HG03108 (cell line): ENCODE data around the gene CEP164.
A peak's percentile ranks its signal among the peaks of the same experiment; 100 is the strongest.

Experiments
- ATAC-seq: cut with Tn5 transposase; IDR thresholded peaks from one replicate; pipeline ENCODE4 v1.9.1; 2021; ENCODE audit warnings: moderate library complexity; ENCODE audit not compliant: unreplicated experiment

The CEP164 gene

DNA sequence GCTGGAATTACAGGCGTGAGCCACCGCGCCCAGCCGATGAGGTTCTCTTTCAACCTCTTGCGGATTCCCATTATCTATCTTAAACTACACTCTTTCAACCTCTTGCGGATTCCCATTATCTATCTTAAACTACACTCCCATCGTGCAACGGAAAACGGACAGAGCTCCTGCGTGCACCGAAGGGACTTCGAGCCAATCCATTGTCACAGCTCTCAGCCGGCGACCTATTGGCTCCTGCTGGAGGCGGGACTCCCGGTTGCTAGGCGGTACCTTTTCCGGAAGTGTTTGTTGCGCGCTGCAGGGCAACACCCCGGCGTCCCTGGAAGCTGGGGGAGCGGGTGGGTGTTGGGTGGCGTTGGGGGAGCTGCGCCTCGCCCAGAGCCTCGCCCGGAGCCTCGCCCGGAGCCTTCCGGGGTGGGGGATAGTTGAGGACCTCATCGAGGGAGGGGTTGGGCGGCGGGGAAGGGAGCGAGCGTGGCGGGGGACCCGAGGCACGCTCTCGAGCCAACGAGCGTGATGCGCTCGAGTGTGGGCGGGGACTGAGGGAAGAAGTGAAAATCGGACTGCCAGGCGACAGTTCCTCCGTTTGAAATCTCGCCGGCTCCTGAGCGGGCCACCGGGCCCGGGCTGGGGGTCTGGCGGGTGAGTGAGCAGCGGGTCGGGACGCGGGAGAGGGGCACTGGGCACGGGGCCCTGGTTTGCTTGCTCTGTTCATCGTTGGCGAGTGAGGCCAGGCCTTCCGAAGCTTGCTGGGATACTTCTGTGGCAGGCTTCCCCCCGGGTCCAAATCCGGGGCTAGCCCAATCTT is at the start of gene CEP164:
Gene CEP164, plus strand, starts transcription at position 288 of the 808 bp plus-strand sequence. CDS start 10,733 bp downstream, outside the sequence.
- ATAC-seq: peak; percentile 98

DNA sequence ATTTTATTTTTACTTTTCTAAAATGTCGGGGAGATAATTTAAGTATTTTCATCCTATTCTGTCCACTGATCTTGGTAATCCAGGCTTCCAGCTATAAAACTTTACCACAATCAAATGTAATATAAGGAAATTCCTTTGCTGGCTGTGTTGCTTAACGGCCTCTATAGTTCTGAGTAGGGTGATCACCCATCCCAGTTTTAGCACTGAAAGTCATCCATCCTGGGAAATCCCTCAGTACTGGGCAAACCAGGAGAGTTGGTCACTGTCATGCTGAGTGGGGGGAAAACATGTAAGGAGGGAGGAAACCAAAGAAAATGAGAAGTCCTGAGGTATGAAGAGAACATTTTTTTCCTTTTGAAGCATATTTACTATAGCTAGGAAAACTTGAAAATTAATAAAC is 49.3 kb upstream of the CEP164 start:
- ATAC-seq: no peak

DNA sequence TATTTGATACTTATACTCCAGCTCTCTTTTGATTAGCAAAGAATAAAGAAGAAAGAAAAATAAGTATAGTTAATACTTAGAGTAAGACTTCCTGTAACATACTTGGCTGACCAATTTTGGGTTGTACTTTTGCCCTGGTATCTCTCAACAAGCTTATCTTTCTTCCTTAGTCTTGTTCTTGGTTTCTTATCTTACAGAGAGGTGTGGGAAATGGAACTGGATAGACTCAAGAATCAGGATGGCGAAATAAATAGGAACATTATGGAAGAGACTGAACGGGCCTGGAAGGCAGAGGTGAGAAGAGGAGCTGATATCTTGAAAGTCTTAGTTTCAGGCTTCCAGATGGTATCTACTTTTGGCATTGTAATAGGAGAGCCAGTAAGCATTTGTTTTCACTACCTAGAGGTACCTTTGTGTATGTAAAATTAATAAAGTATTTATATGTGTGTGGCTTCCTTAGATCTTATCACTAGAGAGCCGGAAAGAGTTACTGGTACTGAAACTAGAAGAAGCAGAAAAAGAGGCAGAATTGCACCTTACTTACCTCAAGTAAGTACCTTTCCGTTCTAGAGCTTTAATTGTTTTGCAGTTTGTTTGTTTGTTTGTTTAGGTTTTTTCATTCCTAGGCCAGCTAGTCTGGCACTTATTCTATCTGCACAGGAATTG is 47.8 kb upstream of the CEP164 start:
- ATAC-seq: no peak

DNA sequence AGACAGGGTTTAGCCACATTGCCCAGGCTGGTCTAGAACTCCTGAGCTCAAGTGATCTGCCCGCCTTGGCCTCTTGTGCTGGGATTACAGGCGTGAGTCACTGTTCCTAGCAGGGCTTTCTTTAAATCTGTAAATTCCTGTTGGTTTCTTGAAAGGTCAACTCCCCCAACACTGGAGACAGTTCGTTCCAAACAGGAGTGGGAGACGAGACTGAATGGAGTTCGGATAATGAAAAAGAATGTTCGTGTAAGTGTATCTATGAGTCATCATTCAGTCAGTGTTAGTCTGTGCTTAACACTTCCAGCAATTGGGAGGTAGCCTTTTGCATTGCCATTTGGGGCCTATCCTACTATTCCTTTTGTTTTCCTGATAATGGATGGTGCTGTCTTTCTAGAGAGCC is 46.5 kb upstream of the CEP164 start:
- ATAC-seq: no peak

DNA sequence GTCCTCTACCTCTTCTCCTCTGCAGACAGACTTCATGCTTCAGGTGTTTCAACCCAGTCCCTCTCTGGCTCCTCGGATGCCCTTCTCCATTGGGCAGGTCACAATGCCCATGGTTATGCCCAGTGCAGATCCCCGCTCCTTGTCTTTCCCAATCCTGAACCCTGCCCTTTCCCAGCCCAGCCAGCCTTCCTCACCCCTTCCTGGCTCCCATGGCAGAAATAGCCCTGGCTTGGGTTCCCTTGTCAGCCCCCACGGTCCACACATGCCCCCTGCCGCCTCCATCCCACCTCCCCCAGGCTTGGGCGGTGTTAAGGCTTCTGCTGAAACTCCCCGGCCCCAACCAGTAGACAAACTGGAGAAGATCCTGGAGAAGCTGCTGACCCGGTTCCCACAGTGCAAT is 45.8 kb upstream of the CEP164 start:
- ATAC-seq: no peak

DNA sequence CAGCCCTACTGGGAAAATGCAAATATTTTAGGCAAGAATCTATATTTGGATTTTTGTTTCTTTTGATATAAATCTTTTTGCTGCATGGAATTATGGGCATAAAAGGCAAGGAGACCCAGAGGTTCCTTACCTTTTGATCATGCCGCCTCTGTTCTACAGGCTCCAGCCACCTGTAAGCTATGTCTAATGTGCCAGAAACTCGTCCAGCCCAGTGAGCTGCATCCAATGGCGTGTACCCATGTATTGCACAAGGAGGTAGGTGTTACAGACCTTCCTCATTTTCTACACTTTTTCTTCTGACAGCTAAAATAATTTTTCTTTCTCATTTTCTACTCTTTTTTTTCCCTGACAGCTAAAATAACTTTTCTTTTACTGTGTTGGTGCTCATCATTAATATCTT is 44.7 kb upstream of the CEP164 start:
- ATAC-seq: no peak

DNA sequence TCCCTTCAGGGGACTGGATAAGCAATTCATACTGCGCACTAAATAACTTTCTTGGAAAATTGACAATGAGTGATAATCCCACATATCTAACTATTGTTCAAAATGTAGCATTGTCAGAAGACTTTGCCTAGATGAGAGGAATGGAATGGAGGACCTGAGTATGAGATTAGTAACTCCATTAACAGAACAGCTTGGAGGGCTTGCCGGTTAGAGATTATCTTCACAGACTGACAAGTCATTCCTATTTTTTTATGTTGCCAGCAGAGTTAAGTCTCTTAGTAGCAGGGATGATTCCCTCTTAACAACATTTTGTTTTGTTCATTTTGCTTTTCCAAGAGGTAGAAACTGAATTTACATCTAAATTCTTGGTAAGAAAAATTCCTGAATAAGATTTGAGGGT is 43.6 kb upstream of the CEP164 start:
- ATAC-seq: no peak

DNA sequence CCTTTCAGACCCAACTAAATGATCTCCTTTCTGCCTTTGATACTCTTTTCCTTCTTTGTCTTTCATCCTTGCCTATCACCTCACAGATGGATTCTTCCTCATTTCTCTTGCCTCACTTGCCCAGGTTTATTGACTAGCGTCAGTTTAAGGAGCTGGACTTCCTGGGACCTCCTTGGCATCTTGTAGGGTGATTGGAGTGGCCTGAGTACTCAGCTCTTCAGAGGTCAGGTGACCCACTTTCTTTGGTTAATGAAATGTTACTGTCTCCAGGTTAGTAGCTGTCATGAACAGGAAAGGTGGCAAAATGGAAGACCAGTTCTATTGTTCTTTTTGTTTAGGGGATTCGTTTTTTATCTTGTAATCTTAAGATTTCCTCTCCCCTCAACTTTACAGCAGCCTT is 41.1 kb upstream of the CEP164 start:
- ATAC-seq: no peak

DNA sequence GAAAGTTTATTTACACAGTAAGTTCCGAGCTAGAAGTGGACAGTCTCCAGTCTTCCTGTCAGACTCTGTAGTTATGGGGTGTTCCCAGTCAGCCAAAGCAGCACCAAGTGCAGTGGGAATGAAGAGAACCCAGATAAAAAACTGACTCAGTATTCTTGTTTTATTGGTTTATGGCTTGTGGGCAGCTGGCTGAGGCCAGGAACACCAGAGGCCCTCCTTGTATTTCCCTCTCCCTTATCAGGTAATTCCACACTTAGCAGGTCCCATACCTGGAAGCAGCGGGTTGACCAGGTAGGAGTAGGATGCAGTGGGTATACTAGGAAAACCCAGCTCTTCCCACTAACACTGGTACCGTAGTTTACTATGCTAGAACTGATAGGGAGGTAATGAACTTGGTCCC is 40.0 kb upstream of the CEP164 start:
- no peak for ATAC-seq

DNA sequence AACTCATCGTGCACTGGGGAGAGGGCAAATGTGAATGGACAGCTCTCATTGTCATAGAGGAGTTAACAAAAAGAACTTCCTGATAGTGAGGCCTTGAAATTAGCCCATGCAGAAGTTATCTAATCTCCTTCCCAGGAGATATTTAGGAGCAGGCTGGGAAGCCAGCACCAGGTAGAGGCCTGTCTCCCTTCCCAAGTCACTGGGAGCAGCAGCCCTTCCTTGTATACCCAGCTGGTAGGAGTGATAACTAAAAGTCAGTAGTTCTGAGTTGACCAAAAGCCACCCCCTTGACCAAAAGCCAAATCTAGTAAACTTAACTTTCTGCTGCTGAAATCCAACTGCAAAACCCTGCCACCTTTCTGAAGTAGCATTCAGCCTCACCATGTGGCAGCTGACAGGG is 37.9 kb upstream of the CEP164 start:
- no peak for ATAC-seq

DNA sequence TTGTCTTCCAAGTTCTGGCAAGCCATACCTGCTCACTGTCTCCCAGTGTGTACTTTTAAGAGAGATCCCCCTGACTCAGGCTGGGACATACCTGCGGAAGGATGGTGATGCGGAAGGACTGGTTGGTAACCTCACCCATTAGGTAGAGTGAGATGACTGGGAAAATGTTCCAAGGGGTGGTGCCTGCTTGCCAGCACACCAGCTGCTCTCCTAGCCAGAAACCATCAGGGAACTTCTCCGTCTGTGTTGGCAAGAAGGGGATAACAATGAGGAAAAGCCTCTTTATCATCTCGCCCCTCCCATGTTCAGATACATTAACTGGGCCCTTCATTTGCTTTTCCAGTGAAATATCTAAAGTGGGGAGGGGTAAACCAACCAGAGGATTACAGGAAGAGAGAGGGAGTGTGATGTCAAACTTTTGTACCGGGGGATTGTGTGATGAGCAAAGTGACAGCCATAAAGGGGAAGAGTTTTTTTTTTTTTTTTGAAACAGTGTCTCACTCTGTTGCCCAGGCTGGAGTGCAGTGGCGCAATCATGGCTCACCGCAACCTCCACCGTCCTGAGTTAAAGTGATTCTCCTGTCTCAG is 36.8 kb upstream of the CEP164 start, which contains the start of gene BACE1-AS:
Gene BACE1-AS, plus strand, starts transcription at position 538 of the 588 bp plus-strand sequence.
- ATAC-seq: no peak

DNA sequence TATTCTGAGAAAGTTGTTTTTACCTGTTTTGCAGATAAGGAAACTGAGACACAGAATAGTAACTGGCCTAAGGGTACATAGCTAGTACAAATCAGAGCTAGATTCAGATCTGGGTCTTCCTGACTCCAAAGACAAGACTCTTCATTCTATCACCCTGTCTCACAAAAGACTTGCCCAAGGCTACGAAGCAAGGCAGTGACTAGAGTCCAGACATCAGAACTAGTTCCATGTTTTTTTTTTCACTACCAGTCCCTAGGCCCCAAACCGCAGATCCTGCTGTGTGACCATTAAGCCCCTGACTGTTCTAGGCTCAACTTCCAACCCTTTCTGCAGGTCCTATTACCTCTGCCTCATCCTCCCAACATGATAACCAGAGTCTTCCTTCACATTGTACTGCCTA is 35.0 kb upstream of the CEP164 start:
- ATAC-seq: no peak

DNA sequence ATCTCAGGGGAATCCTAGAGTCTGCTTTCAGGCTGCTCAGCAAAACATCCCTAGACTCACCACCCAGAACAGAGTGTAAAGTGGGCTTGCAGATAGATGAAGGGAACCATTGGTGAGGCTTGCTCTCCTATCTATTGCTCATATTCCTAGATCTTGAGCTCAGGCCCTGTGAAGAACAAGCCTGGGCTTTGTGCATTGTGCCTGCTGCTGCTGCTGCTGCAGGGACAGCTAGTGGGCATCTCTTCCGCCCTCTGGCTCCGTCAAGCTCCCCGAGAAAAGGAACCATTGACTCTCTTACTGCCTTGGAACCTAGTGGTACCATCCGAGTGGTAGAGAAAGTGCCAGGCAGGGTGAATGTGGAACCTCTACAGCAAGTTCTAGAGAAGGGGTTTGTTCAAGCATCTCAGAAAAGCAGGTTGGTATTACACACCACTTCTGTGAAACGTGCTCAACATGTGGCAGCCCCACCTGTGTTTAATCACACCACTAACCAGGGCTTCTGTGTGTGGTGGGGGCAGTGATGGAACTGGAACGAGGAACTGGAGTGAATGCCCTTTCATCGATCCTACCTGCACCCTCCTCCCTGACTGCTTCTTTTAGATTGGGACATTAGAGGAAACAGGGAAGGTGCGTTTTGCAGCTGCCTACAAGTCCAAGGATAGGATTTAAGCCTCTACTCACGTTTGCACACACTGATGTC is 32.1 kb upstream of the CEP164 start:
- no peak for ATAC-seq

DNA sequence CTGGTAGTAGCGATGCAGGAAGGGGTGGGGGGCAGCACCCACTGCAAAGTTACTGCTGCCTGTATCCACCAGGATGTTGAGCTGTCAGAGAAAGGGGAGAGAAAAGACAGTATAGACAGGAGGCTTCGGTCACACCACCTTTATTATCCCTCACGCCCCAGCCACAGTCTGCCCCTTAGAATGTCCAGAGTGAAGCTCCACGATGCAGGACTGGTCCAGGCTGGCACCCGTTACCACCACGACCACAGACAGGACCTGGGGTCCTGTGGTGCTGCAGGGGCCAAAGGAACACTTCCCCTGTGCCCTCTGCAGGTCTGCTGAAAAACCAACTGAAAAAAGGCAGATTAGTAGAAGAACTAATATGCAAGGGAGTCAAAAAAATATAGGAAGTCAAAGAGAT is 30.8 kb upstream of the CEP164 start:
- ATAC-seq: no peak

DNA sequence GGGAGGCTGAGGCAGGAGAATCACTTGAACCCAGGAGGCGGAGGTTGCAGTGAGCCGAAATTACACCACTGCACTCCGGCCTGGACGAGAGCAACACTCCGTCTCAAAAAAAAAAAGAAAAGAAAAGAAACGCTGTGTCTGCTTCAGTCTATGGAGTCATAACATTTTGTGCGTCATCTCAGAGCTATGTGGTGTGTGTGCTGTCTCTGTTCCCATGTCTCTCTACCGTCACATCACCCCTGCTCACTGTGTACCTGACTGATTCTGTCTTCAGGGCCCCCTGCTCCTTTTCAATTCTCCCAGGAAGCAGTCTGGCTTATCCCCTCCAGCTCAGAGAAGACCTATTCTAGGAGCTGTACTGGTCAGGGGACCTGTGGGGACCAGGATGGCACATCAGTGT is 29.5 kb upstream of the CEP164 start:
- ATAC-seq: no peak

DNA sequence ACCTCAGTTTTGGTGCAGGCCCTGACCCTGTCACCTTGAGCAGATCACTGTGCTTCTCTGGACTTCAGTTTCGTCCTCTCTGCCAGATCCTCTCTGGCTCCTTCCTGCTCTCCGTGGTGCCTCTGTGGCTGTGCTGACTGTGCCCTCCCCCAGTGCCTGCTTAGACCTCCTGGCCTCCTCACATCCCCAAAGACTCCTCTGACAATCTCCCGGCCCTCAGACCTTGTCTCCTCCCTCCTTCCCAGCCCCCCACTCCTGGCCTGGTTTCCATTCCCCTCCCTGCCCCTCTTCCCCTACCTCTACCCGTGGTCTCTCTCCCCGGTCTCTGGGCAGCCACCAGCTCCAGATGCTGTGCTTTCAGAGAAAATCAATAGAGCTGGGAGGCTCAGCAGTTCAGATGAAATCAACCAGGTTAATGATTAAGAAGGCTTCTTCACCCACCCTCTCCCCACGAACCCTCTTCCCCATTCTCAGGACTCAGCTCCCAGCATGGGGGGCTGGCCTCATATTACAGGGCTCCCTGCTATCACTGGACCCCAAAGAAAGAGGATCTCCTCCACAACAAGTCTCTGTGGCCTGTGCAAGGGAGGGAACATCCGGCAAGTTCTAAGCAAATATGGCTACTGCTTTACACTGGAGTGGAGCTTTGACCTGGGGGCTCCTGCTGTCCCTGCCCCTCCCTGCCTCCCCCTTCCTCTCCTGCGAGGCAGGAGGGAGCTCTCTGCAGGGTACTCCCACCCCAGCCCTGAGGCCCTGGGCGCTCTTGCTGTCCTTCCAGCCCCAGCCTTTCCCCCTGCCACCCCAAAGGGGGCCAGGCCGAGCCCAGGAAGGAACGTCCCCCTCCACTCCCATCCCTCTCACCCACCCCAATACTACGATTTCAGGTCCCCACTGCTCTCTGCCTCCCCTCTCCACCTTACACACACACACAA is 28.0 kb upstream of the CEP164 start:
- ATAC-seq: no peak

DNA sequence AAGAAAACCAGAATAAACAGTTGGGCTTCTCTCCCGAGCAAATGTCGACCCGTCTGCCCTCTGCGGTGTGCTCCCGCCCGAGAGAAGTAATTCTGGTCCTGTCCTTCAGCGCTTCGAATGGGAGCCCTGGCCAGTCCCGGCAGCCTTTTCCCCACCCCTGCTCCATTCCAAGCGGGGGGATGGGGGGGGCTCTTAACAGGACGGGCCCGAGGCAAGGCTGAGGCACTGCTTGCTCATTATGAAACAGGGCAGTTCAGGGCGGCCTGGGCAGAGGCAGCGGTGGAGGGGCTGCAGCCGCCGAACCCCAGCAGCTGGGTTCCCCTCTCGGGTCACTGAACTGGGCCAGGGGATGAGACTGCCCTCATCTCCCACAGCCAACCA is 27.4 kb upstream of the CEP164 start:
- ATAC-seq: no peak

DNA sequence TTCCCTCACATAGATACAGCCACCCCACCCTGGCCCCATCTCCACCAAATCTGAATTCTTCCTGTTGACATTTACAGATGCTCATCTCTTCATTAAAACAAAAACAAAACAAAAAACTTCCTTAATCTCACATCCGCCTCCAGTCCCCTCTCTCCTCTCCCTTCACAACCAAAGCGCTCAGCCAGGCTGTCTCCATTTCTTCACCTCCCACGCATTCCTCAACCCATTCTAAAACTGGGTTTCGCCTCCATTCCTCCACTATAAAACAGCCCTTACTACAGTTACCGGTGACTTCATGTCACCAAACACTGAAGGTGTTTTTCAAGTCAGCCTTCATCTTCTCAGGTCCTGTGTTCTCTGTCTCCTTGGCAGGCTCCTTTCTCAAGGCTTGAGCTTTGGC is 26.9 kb upstream of the CEP164 start:
- no peak for ATAC-seq

DNA sequence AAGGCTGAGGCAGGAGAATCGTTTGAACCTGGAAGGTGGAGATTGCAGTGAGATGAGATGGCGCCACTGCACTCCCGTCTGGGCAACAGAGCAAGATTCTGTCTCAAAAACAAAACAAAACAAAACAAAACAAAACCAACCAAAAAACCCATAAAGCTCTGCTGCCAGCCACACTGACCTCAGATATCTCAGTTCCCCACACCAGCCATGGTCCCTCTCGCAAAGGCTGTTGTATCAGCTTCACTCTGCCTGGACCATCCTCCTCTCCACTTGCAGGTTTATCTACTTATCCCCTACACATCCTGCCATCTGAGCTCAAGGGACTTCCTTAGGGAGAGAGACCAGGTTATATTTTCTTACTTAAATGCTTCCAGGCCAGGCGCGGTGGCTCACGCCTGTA is 25.4 kb upstream of the CEP164 start:
- no peak for ATAC-seq

DNA sequence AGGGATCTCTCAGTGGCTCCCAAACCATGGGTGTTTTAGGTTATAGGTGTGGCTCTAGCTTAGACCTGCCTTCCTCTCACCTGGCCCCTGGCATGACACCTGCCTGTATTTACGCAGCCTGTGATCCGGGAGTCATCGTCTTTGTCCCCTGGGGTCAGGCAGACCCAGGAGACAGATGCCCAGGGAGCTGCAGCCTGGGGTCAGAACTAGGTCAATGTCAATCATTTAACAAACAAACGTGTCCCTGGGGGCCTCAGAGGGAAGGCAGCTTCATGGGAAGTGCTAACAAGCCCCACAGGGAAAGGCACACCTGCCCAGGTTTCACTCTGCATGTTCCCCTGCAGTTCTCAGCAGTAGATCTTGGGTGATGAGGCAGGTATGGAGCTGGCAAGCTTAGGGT is 24.6 kb upstream of the CEP164 start:
- ATAC-seq: no peak
